ENCODE measurements around the gene ZNF750. TPM values are rescaled to one million over a fixed set of nuclear protein-coding genes. Genes with fewer than 3 reads are reported as not detected.

The ZNF750 gene
- total and polyA plus RNA-seq, 2 of the 13 experiments (the other 11 are each of a cell fraction or from before 2014, with no cell fraction given): not detected

DNA sequence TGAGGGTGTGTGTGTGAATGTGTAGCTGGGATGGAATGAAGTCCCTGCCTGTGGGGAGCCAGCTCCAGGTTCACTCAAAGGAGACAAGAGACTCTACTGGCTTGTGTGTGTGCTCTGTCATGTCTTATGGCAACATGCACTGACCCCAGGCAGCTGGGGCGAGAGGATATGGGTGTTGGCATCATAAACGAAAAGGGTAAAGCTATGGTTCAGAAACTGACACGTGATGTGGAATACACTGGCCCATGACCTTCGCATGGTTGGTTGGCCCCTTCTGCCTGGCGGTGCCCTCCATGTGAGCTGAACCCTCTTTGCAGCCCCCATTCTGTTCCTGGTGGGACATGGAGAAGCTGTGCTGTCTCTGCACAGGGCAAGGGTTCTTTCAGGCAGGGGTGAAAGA lies 21.9 kb downstream of the ZNF750 start:
- H3K36me3 ChIP-seq (replicated peaks in 1 of 2; ENCODE audit: control insufficient read depth in 1 of 2, insufficient read depth in 2 of 2, low read length in 2 of 2): peaks cover 8 to 31% of the 10 kb centered on the region in 2 experiments
- FAIRE-seq (no peak), DNase-seq (ENCODE audit: low spot score) (no peak), ATAC-seq (no peak)
- TF ChIP-seq ADNP (CRISPR knock-in tag; IDR thresholded peaks at IDR 0.05) (no peak), REXO4 (CRISPR knock-in tag; IDR thresholded peaks at IDR 0.05; ENCODE audit: borderline replicate concordance) (no peak), SKI (IDR thresholded peaks at IDR 0.05; ENCODE audit: partially characterized antibody) (no peak), FOSL1 (CRISPR knock-in tag; IDR thresholded peaks at IDR 0.05; ENCODE audit: borderline replicate concordance) (no peak), NCOA1 (CRISPR knock-in tag; IDR thresholded peaks at IDR 0.05) (no peak), ZNF367 (CRISPR knock-in tag; IDR thresholded peaks at IDR 0.05; ENCODE audit: borderline replicate concordance) (no peak), ETV5 (CRISPR knock-in tag; IDR thresholded peaks at IDR 0.05; ENCODE audit: borderline replicate concordance) (no peak), HOXD1 (CRISPR knock-in tag; IDR thresholded peaks at IDR 0.05) (no peak), PCBP1 (IDR thresholded peaks at IDR 0.05; ENCODE audit: borderline replicate concordance, low read depth, low read length) (no peak), ETV6 (CRISPR knock-in tag; conservative IDR thresholded peaks at IDR 0.05) (no peak), RCOR2 (CRISPR knock-in tag; IDR thresholded peaks at IDR 0.05) (no peak), ZNF572 (CRISPR knock-in tag; IDR thresholded peaks at IDR 0.05) (no peak), HMGA1 (CRISPR knock-in tag; conservative IDR thresholded peaks at IDR 0.05) (no peak)
- TF ChIP-seq, protein P1, sequence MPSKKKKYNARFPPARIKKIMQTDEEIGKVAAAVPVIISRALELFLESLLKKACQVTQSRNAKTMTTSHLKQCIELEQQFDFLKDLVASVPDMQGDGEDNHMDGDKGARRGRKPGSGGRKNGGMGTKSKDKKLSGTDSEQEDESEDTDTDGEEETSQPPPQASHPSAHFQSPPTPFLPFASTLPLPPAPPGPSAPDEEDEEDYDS (CRISPR knock-in tag; IDR thresholded peaks at IDR 0.05): no peak
- TF ChIP-seq, protein P2, sequence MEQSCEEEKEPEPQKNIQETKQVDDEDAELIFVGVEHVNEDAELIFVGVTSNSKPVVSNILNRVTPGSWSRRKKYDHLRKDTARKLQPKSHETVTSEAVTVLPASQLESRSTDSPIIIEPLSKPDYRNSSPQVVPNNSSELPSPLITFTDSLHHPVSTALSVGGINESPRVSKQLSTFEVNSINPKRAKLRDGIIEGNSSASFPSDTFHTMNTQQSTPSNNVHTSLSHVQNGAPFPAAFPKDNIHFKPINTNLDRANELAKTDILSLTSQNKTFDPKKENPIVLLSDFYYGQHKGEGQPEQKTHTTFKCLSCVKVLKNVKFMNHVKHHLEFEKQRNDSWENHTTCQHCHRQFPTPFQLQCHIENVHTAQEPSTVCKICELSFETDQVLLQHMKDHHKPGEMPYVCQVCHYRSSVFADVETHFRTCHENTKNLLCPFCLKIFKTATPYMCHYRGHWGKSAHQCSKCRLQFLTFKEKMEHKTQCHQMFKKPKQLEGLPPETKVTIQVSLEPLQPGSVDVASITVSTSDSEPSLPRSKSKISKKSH (CRISPR knock-in tag; IDR thresholded peaks at IDR 0.05; ENCODE audit: borderline replicate concordance): no peak
- H3K27me3 ChIP-seq (ENCODE audit: control insufficient read depth in 1 of 2, insufficient read depth in 2 of 2, low read length in 2 of 2): no peaks in the 10 kb centered on the region
- no peaks in the 10 kb centered on the region for H3K9me3 ChIP-seq (ENCODE audit: low read length)
- H3K9ac ChIP-seq (ENCODE audit: insufficient read depth, low read depth, low read length): no peak overlapping the region
- no peaks in the 10 kb centered on the region for H4K20me1 ChIP-seq (ENCODE audit: insufficient read depth, low read length)
- H3K4me3 ChIP-seq (replicated peaks in 1 of 3; ENCODE audit: insufficient read depth in 1 of 3, low read depth in 2 of 3, low read length in 3 of 3): no peak overlapping the region
- ChIA-PET POLR2A (no interaction called here), CTCF (ENCODE audit: low intra/inter-chr PET ratio, low total read pairs) (no interaction called here)
- no TSS peak for BruUV-seq (replicated peaks)
- intact Hi-C loops (cut with micrococcal nuclease; ENCODE audit: unreplicated experiment): no loop called here
- no peak overlapping the region for H3K4me2 ChIP-seq (ENCODE audit: low read depth, low read length)
- in situ Hi-C loops (cut with HindIII; ENCODE audit: extremely low pct_ligation_motif_present, low pct_unique_long_range_greater_than_20kb): no loop called here
- H3K27ac ChIP-seq (ENCODE audit: extremely low read length, insufficient read depth, low read length): no peak overlapping the region
- no peaks in the 10 kb centered on the region for H3K79me2 ChIP-seq (ENCODE audit: insufficient read depth, low read length)
- no peak overlapping the region for H2AFZ ChIP-seq (ENCODE audit: low read length)
- peaks cover 16% of the 10 kb centered on the region for H3K4me1 ChIP-seq (ENCODE audit: insufficient read depth, low read length)
- WGBS (ENCODE audit: low lambda C conversion rate): 96% methylated on average over 5 of the region's 5 CpGs
